ENCODE data around the gene SPATA31C1.
"Not testable (repeated sequence)": the region's sequence is repeated elsewhere in the genome, so short reads cannot be mapped to it uniquely, and the experiment has no call there.

SPATA31C1 gene

GRCh38 chr9:87917662-87918061 is at the start of gene SPATA31C1:
TSS of gene SPATA31C1 (plus strand) at chr9:87917962.
- DNase-seq (ENCODE audit: low read depth in 4 of 4, low spot score in 1 of 4): not testable (repeated sequence)

- DNase-seq (ENCODE audit: low read depth in 4 of 4, low spot score in 1 of 4): no peak
These were observed 49.6 kb upstream of the SPATA31C1 start for GRCh38 chr9:87868175-87868574.

DNA sequence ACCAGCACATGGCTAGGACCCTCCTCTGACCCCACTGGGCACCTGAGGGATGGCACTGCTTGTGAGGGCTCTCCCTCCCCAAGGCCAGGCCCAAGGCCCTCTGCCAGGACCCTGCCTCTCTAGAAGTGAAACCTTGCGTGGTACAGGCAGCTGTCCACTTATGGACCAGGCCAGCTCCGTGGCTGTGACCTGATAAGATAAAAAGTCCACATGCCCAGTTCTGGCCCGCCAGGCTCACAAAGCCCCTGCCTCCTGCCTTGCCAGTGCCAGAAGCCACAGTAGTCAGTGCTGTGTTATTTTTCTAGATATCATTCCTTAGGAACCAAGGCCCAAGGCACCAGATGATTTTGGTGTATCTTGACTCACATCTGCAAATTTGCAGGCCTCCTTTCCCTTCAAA is 49.1 kb upstream of the SPATA31C1 start:
- no peak for DNase-seq (ENCODE audit: low read depth in 4 of 4, low spot score in 1 of 4)

GRCh38 chr9:87869082-87869481 is 48.7 kb upstream of the SPATA31C1 start:
- DNase-seq (ENCODE audit: low read depth in 4 of 4, low spot score in 1 of 4): no peak

DNA sequence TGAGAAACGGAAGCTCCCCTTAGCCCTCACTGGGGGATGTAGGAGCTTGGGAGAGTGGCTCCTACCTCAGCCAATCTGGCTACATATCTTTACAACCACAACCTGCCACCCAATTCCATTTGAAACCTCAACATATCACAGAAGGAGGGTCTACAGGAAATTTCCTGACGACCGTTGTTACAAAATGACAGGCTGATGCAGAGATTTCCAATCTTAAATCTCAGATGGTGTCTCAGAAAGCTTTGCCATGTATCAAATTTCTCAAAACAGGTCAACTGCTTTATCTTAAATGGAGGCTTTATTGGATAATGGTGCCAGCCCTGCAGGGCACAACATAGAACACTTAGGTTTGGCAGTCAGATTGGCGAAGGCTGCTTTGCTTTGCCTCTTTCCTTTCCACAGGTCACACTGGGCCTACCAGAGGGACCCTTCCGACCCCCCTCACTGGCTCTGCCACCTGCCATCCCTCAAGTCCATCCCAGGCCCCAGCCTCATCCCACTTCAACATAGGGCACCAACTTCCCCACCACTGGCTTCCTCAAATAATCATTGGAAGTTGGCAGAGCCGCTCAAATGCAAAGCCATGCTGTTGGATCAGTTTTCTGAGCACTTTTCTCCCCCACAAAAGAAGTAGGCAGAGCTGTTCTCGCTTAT is 46.2 kb upstream of the SPATA31C1 start:
- DNase-seq (ENCODE audit: low read depth in 4 of 4, low spot score in 1 of 4): no peak

DNA sequence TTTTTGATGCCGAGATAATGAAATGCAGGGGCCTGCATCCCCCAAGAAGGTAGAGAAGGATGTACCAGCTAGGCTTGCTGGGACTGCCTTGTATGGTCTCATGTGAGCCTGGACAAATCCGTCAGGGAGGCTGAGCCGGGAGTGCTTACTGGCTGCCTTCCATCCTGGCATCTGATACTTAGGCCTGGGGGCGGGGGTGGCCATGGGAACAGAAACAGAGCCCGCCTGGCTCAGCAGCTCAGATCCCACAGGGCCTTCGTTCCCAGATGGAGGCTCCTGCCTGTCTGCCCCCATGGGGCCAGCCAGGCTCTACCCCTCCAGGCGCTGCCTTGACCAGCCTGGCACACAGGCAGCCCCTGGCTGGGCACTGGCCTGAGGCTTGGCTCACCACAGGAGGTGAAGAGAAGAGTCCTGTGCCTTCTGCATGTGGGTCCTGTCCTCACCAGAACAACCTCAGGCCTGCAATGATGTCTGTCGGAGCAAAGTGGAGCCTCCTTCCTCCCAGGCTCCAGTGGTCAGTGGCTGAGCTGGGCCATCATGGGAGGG is 45.6 kb upstream of the SPATA31C1 start:
- DNase-seq (ENCODE audit: low read depth in 4 of 4, low spot score in 1 of 4): no peak

DNA sequence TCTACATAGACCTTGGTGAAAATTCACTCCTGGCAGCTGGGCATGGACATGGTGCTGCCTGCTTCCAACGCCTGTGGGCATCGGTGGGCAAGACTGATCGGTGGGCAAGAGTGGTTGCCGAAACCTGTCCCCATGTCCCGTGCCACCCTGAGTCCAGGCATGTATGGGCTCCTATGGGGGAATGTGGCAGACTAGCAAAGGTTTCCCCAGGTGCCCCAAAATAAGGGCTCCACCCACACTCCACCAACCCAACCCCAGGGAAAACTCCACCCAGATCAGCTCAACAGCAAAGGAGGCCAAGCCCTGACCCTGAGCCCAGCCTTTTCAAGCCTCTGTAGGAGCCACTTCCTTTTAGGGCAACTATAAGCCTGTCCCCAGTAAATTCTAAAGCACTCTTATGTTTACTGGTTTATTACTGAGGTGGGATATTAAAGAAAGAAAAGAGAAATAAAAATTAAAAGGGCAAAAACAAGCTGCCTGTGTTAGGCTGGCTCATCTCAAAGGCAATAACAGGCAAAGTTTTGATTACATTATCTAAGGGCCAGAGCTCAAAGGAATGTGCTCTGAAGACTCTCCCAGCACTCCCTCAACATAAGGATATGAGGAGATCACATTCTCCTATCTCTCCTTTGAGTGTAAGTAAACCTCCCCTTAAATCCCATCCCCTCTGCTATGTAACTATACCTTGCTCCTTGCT is 44.0 kb upstream of the SPATA31C1 start:
- DNase-seq (ENCODE audit: low read depth in 4 of 4, low spot score in 1 of 4): no peak

GRCh38 chr9:87874304-87874623 is 43.5 kb upstream of the SPATA31C1 start:
- DNase-seq (ENCODE audit: low read depth in 4 of 4, low spot score in 1 of 4): no peak

DNA sequence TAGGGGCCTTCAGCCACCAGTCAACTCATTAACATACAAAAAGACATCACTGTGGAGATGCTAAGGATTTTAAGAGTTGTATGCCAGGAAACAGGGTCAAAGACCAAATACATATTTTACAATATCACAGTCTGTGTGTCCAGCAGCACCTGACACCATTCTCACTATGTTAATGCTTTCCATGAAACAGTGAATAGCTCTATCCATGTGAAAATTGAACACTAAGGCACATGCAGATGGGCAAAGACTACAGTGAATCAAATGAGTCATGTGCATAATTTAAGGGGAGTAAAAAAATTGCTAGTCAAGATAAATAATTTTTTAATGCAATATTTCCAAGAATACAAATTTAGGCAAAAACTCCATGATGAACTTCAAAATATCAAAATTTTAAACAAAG is 42.7 kb upstream of the SPATA31C1 start:
- DNase-seq (ENCODE audit: low read depth in 4 of 4, low spot score in 1 of 4): no peak

- DNase-seq (ENCODE audit: low read depth in 4 of 4, low spot score in 1 of 4): no peak
These were observed 41.8 kb upstream of the SPATA31C1 start for GRCh38 chr9:87875831-87876545.

GRCh38 chr9:87876708-87877107 is 41.1 kb upstream of the SPATA31C1 start:
- DNase-seq (ENCODE audit: low read depth in 4 of 4, low spot score in 1 of 4): no peak

DNA sequence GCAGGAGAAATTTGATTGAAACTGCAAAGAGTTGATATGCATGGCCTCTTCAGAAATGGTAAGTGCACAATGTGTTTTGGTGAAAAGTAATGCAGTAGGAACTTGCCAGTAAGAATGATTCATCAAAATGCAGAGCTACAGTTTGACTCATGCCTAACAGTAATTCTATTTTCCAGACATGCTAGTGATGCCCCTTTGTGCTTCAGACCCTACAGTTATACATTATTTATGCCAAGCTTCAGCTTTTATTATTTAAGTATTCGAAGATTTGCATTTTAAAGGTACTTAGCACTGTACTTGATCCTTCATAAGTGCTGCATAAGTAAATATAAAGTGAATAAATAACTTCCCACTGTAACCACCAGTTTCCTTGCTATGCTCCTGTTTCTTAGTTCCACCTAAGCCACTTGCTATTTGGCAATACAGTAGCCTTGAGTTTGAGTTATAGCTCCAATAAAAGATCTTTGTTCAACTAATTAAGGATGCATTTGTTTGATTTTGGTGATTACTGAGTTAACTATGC is 38.7 kb upstream of the SPATA31C1 start:
- no peak for DNase-seq (ENCODE audit: low read depth in 4 of 4, low spot score in 1 of 4)

- no peak for DNase-seq (ENCODE audit: low read depth in 4 of 4, low spot score in 1 of 4)
These were observed 37.6 kb upstream of the SPATA31C1 start for GRCh38 chr9:87880116-87880515.

DNA sequence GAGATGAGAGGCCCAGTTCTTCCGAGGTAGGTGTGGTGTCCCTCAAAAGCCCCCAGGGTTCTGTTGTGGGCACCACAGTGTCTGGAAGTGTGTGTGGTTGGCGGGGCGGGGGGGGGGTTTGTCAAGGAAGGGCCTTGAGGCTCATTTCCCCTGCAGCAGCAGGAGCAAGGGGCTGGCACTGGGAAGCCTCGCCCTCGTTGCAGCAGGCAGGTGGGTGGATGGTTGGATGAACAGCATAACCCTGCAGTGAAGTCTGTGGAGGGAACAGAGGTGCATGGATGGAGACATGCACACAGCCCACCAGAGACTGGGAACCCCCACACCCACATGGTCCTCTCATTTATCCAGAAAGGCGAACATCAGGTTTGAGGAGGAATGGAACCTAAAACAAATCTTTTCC is 37.1 kb upstream of the SPATA31C1 start:
- DNase-seq (ENCODE audit: low read depth in 4 of 4, low spot score in 1 of 4): no peak

DNA sequence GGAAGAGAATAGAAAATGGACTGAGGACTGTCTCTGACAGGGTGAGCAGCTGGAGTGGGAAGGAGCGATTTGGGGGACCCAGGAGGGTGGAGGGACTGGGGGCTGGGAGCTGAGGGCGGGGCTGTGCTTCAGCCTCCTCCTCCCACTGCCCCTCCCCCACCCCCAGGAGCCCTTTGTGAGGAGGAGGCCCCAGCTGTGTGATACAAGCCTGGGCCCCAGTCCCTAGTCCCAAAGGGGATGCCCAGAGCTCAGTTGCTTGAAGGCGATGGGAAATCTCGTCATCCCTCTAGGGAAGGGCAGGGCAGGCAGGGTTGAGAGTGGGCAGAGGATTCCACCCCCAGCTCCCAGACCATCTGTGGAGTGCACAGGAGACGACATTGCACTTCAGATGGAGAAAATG is 35.1 kb upstream of the SPATA31C1 start, which contains the start of gene SPATA31E1:
TSS of gene SPATA31E1 (plus strand) at position 251 of the 400 bp plus-strand sequence. CDS start at position 266, 15 bp downstream.
- no peak for DNase-seq (ENCODE audit: low read depth in 4 of 4, low spot score in 1 of 4)

- no peak for DNase-seq (ENCODE audit: low read depth in 4 of 4, low spot score in 1 of 4)
These were observed 34.5 kb upstream of the SPATA31C1 start for GRCh38 chr9:87883274-87883673.

DNA sequence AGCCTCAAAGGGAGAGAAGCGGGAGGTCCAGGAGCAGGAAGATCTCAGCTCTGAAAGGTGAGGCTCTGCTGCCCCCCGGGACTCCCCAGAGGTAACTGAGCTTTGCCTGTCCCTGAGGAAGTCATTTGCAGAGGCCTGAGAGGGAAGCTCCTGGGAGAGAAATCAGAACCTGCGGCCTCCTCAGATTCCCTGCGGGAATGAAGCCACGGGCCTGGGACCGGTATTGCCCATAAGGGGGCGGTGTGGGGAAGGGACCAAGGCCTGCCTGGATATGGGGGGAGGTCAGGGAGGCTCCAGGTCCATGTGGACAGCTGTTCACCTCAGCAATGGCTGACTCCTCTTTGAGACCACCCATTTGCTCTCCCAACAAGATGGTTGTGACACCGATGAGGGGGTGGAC is 33.8 kb upstream of the SPATA31C1 start:
- no peak for DNase-seq (ENCODE audit: low read depth in 4 of 4, low spot score in 1 of 4)

DNA sequence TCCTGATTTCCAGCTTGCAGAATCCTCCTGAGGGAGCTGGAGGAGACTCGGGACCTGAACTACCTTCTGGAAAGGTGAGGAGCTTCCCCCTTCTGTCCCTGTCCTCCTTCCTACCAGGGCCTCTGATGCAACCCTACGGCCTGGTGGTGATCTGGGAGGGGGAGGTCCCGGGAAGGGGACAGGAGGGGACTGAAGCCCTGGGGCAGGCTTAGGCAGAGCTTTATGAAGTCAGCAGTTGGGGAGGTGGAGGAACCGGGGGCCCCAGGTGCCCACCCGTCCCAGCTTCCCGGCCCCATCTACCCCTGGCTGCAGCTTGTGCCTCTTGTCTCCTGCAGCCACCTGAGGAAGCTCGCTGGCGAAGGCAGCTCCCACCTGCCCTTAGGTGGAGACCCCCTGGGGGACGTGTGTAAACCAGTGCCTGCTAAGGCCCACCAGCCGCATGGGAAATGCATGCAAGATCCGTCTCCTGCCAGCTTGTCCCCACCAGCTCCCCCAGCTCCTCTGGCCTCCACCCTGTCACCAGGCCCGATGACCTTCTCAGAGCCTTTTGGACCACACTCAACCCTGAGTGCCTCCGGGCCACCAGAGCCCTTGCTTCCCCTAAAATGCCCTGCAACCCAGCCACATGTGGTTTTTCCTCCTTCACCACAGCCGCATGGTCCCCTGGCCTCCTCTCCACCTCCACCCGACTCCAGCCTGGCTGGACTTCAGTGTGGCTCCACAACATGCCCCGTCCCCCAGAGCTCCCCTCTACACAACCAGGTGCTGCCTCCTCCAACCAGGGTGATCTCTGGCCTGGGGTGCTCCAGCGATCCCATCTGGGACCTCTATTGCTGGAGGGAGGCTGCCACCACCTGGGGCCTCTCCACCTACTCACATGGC is 32.9 kb upstream of the SPATA31C1 start:
- no peak for DNase-seq (ENCODE audit: low read depth in 4 of 4, low spot score in 1 of 4)

- DNase-seq (ENCODE audit: low read depth in 4 of 4, low spot score in 1 of 4): no peak
These were observed 32.1 kb upstream of the SPATA31C1 start for GRCh38 chr9:87885484-87886189.

Data from stimulated activated CD4-positive, alpha-beta T cell treated with anti-CD3 and anti-CD28 coated beads, Interleukin-1b, Interleukin-23, amount 100 ng/mL, for 24 hours (primary cell).